ENCODE data around the gene HMGB3. TPM values are rescaled to one million over a fixed set of nuclear protein-coding genes. Genes with fewer than 3 reads are reported as not detected.
"Not testable (repeated sequence)": the region's sequence is repeated elsewhere in the genome, so short reads cannot be mapped to it uniquely, and the experiment has no call there.

HMGB3 gene
- total RNA-seq, 4 donors from 2014 or later = 2.0 to 5.3 (median 3.6) TPM

DNA sequence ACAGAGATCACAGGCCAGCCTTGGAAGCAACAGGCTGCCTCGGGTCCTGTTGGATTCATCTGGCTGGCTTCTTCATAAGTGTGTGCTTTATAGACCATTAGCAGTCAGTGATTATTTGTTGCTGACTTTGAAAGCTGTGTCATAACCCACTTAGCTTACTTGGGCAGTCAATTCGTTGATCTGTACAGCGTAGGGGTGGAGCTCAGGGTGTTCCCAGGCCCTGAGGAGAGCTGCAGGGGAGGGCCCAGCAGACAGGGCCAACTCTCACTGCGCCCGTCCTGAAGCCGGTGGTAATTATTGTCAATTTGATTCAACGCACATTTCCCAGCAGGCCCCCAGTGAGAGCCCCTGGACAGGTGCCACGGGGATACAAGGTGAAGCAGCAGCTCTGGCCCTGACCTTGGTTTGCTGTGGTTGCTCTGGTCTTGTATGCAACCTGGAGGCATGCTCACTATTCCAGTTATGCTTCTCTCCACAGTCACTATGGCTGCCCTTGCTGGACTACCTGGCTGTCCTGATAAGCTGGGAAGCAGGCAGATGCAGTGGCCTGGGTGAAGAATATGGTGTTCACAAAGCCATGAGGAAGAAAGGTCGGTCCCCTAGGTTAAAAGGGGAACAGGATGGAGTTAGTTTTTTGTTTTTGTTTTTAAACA, 40.1 kb upstream of the HMGB3 start:
- DNase-seq (ENCODE audit: low spot score) (no peak), ATAC-seq (ENCODE audit: low FRiP score) (no peak)
- TF ChIP-seq, protein P1, sequence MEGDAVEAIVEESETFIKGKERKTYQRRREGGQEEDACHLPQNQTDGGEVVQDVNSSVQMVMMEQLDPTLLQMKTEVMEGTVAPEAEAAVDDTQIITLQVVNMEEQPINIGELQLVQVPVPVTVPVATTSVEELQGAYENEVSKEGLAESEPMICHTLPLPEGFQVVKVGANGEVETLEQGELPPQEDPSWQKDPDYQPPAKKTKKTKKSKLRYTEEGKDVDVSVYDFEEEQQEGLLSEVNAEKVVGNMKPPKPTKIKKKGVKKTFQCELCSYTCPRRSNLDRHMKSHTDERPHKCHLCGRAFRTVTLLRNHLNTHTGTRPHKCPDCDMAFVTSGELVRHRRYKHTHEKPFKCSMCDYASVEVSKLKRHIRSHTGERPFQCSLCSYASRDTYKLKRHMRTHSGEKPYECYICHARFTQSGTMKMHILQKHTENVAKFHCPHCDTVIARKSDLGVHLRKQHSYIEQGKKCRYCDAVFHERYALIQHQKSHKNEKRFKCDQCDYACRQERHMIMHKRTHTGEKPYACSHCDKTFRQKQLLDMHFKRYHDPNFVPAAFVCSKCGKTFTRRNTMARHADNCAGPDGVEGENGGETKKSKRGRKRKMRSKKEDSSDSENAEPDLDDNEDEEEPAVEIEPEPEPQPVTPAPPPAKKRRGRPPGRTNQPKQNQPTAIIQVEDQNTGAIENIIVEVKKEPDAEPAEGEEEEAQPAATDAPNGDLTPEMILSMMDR (IDR thresholded peaks at IDR 0.05) = no peak

DNA sequence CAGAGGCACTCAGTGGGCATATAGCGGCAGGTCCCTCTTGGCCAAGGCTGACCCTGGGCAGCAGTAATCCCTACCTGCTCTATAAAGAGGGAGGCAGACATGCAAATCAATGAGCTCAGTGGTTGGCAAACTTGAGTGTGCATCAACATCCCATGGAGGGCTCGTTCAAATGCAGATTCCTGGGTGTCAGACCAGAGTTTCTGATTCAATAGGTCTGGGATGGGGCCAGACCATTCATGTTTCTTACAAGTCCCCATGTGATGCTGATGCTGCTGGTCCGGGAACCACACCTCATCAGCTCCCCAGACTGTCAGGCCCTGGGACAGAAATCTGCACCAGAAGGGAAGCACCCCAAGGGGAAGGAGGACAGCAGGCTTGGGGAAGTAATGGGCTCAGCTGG, 38.9 kb upstream of the HMGB3 start:
- no peak for ATAC-seq (ENCODE audit: low FRiP score)
- DNase-seq (ENCODE audit: low spot score) = no peak
- TF ChIP-seq, protein P1 (IDR thresholded peaks at IDR 0.05) = no peak

DNA sequence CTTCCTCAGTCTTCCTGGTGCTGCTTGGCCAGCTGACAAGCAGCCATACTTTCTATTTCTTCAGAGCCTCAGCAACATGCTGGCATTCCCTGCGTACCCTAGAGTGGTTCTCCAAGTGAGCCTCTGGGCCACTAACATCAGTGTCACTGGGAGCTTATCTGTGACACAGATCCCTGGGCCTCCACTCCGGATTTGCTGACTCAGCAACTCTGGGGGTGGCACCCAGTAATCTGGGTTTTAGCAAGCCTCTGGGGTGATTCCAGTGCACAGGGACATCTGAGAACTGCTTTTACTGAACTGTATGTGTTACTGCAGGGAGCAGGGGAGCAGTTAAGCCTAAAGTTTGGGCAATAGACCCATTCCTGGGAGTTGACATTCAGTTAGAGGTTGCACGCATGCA, 28.2 kb upstream of the HMGB3 start:
- no peak for DNase-seq (ENCODE audit: low spot score)
- ATAC-seq (ENCODE audit: low FRiP score) = no peak
- TF ChIP-seq, protein P1 (IDR thresholded peaks at IDR 0.05) = no peak

GRCh38 chrX:150955590-150955989, 27.5 kb upstream of the HMGB3 start:
- TF ChIP-seq, protein P1 (IDR thresholded peaks at IDR 0.05) = no peak
- no peak for DNase-seq (ENCODE audit: low spot score)
- ATAC-seq (ENCODE audit: low FRiP score) = no peak

DNA sequence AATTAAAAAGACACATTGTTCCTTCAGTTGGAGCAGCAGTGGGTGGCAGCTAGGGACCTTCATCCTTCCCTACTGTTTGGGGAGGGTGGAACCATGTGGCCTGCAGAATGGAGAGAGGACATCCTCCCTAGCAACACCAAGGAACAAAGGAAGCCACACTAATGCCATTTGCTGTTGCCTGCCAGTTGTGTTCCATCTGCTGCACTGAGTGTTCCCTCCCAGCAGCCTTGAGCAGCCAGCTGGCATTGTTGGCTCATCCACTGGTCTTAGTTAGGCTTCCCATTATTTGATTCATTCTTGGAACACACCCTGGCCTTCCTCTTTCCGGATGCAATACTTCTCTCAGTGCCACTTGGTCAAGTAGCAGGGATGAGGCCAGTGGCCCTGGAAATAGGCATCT, 25.0 kb upstream of the HMGB3 start:
- no peak for DNase-seq (ENCODE audit: low spot score)
- TF ChIP-seq, protein P1 (IDR thresholded peaks at IDR 0.05) = no peak
- ATAC-seq (ENCODE audit: low FRiP score) = no peak

- TF ChIP-seq, protein P1 (IDR thresholded peaks at IDR 0.05) = no peak
- ATAC-seq (ENCODE audit: low FRiP score) (no peak), DNase-seq (ENCODE audit: low spot score) (no peak)
These were observed 23.6 kb upstream of the HMGB3 start for GRCh38 chrX:150959557-150959956.

DNA sequence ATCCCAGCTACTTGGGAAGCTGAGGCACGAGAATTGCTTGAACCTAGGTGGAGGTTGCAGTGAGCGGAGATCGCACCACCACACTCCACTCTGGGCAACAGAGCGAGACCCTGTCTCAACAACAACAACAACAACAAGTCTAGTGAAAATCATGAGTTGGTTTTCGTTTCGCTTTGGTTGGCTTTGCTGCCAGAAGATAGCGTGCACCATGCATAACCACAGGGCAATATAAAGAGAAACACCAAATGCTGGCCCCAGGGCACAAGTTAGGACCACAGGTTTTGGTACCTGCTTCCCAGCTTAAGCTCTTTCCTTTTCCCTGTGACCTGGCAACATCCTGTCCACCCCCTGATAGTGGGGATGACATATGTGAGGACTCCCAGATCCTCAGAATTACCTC, 21.5 kb upstream of the HMGB3 start:
- DNase-seq (ENCODE audit: low spot score) = no peak

DNA sequence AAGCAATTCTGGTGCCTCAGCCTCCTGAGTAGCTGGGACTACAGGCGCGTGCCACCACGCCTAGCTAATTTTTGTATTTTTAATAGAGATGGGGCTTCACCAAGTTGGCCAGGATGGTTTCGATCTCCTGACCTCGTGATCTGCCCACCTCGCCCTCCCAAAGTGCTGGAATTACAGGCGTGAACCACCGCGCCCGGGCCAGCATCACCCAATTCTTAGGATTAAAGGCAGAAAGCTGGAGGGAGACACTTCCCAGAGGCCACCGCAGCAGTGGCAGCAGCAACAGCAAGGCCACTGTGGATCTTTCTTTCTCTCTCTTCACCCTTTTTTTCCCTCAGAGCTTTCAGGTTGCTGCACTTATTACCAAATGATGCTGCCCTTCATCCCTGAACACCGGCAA, 18.7 kb upstream of the HMGB3 start:
- not testable (repeated sequence) for DNase-seq (ENCODE audit: low spot score); ATAC-seq (ENCODE audit: low FRiP score)

More for the DNA sequence above, 21.5 kb upstream of the HMGB3 start:
- ATAC-seq (ENCODE audit: low FRiP score) = no peak
- TF ChIP-seq, protein P1 (IDR thresholded peaks at IDR 0.05) = no peak

Data from omental fat pad (tissue), 4 donors.